AG09319 (cell line): ENCODE data around the gene SNX6.
"Not testable (repeated sequence)": the region's sequence is repeated elsewhere in the genome, so short reads cannot be mapped to it uniquely, and the experiment has no call there.

Experiments used
- DNase-seq: peaks from one replicate; pipeline ENCODE4 v3.0.0-alpha.2; 2010; ENCODE audit warnings: low read depth; ENCODE audit errors: extremely low read depth
- CTCF ChIP-seq: IDR thresholded peaks from 2 replicates; pipeline ENCODE4 v1.5.1; 2011; ENCODE audit warnings: low read depth, mild to moderate bottlenecking, inconsistent platforms, low read length, moderate library complexity

The SNX6 gene

GRCh38 chr14:34537677-34538009, 92.3 kb downstream of the SNX6 start:
- TF ChIP-seq CTCF = no peak
- DNase-seq = no peak

- no peak for TF ChIP-seq CTCF
- DNase-seq = no peak
These were observed 92.8 kb downstream of the SNX6 start for GRCh38 chr14:34536951-34537676.

GRCh38 chr14:34527591-34527990, 102.4 kb downstream of the SNX6 start:
- no peak for TF ChIP-seq CTCF
- no peak for DNase-seq

GRCh38 chr14:34524216-34524615, 105.7 kb downstream of the SNX6 start:
- DNase-seq = not testable (repeated sequence)

- no peak for TF ChIP-seq CTCF
- no peak for DNase-seq
These were observed 107.5 kb downstream of the SNX6 start for GRCh38 chr14:34522496-34522895.

GRCh38 chr14:34521071-34521470, 108.9 kb downstream of the SNX6 start:
- not testable (repeated sequence) for DNase-seq

GRCh38 chr14:34520304-34520970, 109.5 kb downstream of the SNX6 start:
- DNase-seq = not testable (repeated sequence)
